PC-9 (cell line): ENCODE measurements around the gene WFIKKN2. TPM values are rescaled to one million over a fixed set of nuclear protein-coding genes. Genes with fewer than 3 reads are reported as not detected.

Experiments used
- BruUV-seq: library from RNA; stranded (reverse); fragments of 400-500 nt; replicated peaks from 2 replicates; lab custom pipeline; 2021; lab: Mats Ljungman, UMichigan
- CTCF ChIA-PET: fragments of 300-600 bp; sonication (Branson Sonifier 250); formaldehyde crosslinking; loops from one replicate; lab custom pipeline; 2022; ENCODE audit warnings: antibody characterized with exemption; lab: Charles Lee
- POLR2A ChIA-PET: fragments of 300-600 bp; sonication (Branson Sonifier 250); formaldehyde crosslinking; loops from one replicate; lab custom pipeline; 2022; ENCODE audit warnings: antibody characterized with exemption; ENCODE audit not compliant: unreplicated experiment; lab: Charles Lee
- DNase-seq, 2 experiments: peaks; one replicate each; pipeline versions ENCODE4 v3.0.0 to v3.0.0-alpha.2; 2015 to 2022; ENCODE audit warnings: mixed read lengths in 1 of 2
- H2AFZ ChIP-seq: fragments of 200-600 bp; sonication (generic); 2 replicates; pipeline ENCODE4 v1.8.1; 2017; ENCODE audit warnings: antibody characterized with exemption
- H3F3A ChIP-seq: fragments of 200-600 bp; sonication (generic); 2 replicates; pipeline ENCODE4 v1.8.1; 2017; ENCODE audit warnings: antibody characterized with exemption, mild to moderate bottlenecking, low read depth; ENCODE audit not compliant: insufficient read depth
- H3K27ac ChIP-seq: fragments of 200-600 bp; sonication (generic); 2 replicates; pipeline ENCODE4 v1.6.1; 2016; ENCODE audit warnings: mixed run types
- H3K27me3 ChIP-seq: fragments of 200-600 bp; sonication (generic); 2 replicates; pipeline ENCODE4 v1.6.1; 2016; ENCODE audit warnings: low read depth, mixed run types; ENCODE audit not compliant: insufficient read depth
- H3K36me3 ChIP-seq: fragments of 200-600 bp; sonication (generic); 2 replicates; pipeline ENCODE4 v1.6.1; 2016; ENCODE audit warnings: low read depth, mixed run types
- H3K4me1 ChIP-seq: fragments of 200-600 bp; sonication (generic); replicated peaks from 2 replicates; pipeline ENCODE4 v1.6.1; 2016; ENCODE audit warnings: mixed run types; ENCODE audit not compliant: insufficient read depth
- H3K4me2 ChIP-seq: fragments of 200-600 bp; sonication (generic); 2 replicates; pipeline ENCODE4 v1.6.1; 2017; ENCODE audit warnings: mixed run types
- H3K4me3 ChIP-seq: fragments of 200-600 bp; sonication (generic); 2 replicates; pipeline ENCODE4 v1.6.1; 2016; ENCODE audit warnings: mixed run types
- H3K79me2 ChIP-seq: fragments of 200-600 bp; sonication (generic); 2 replicates; pipeline ENCODE4 v1.6.1; 2017; ENCODE audit warnings: low read depth, mixed run types
- H3K9me2 ChIP-seq: fragments of 200-600 bp; sonication (generic); 2 replicates; pipeline ENCODE4 v1.8.1; 2017; ENCODE audit warnings: mild to moderate bottlenecking; ENCODE audit not compliant: insufficient read depth
- H3K9me3 ChIP-seq: fragments of 200-600 bp; sonication (generic); 2 replicates; pipeline ENCODE4 v1.8.1; 2016; ENCODE audit warnings: low read depth; ENCODE audit not compliant: insufficient read depth
- H4K20me1 ChIP-seq: fragments of 200-600 bp; sonication (generic); 2 replicates; pipeline ENCODE4 v1.8.1; 2017; ENCODE audit not compliant: insufficient read depth
- EZH2 ChIP-seq: fragments of 200-600 bp; sonication (generic); IDR thresholded peaks from 2 replicates; pipeline ENCODE4 v1.8.0; 2017; ENCODE audit warnings: antibody characterized with exemption, low read depth
- intact Hi-C: fragments of 100-400 bp; cut with micrococcal nuclease; formaldehyde crosslinking; loops from one replicate; pipeline ENCODE4 v1.10.0; 2022; ENCODE audit not compliant: unreplicated experiment
- total RNA-seq: library from RNA; stranded (reverse); gene quantifications from 2 replicates; pipeline ENCODE4 v1.2.3, GENCODE V29; 2021
- TF ChIP-seq, protein P1 (sequence below): fragments of 200-600 bp; sonication (generic); conservative IDR thresholded peaks from 2 replicates; pipeline ENCODE4 v1.6.1; 2017; ENCODE audit warnings: mixed run types, antibody characterized with exemption, mild to moderate bottlenecking, moderate library complexity

The WFIKKN2 gene
- total RNA-seq, 1 experiment from 2014 or later = not detected

DNA sequence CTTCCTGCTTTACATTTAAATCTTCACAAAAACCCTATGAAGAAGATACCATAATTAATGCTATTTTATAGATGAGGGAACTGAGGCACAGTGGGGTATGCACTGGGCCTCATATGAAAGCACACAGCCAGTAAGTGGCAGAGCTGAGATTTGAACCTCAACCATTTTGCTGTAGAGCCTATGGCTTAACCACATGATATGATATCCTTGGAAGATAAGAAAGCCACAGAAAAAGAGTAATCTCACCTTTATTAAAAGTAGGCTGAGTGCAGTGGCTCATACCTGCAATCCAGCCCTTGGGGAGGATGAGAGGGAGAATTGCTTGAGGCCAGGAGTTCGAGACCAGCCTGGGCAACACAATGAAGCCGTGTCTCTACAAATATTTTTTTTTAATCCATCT, 45.8 kb downstream of the WFIKKN2 start:
- Histone ChIP-seq H3K27me3 (no peaks in the 10 kb centered on the region), H3F3A (peaks cover 32% of the 10 kb centered on the region), H4K20me1 (no peaks in the 10 kb centered on the region), H3K4me2 (no peak overlapping the region), H2AFZ (no peak overlapping the region), H3K79me2 (no peaks in the 10 kb centered on the region), H3K36me3 (no peaks in the 10 kb centered on the region), H3K27ac (no peak overlapping the region), H3K9me2 (no peaks in the 10 kb centered on the region), H3K9me3 (peaks cover 7% of the 10 kb centered on the region; the same call in 1 of the 2 replicates), H3K4me1 (peaks cover 43% of the 10 kb centered on the region), H3K4me3 (no peak overlapping the region)
- DNase-seq = no peak
- POLR2A ChIA-PET = interaction anchor here (0.9 kb wide), 1 partner anchor 15 kb away, joined by 5 read pairs; the partner anchor contains the start of gene TOB1
- intact Hi-C loops = no loop called here
- CTCF ChIA-PET = no interaction called here
- no peak for TF ChIP-seq EZH2
- TF ChIP-seq, protein P1, sequence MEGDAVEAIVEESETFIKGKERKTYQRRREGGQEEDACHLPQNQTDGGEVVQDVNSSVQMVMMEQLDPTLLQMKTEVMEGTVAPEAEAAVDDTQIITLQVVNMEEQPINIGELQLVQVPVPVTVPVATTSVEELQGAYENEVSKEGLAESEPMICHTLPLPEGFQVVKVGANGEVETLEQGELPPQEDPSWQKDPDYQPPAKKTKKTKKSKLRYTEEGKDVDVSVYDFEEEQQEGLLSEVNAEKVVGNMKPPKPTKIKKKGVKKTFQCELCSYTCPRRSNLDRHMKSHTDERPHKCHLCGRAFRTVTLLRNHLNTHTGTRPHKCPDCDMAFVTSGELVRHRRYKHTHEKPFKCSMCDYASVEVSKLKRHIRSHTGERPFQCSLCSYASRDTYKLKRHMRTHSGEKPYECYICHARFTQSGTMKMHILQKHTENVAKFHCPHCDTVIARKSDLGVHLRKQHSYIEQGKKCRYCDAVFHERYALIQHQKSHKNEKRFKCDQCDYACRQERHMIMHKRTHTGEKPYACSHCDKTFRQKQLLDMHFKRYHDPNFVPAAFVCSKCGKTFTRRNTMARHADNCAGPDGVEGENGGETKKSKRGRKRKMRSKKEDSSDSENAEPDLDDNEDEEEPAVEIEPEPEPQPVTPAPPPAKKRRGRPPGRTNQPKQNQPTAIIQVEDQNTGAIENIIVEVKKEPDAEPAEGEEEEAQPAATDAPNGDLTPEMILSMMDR = no peak
- BruUV-seq = no TSS peak

GRCh38 chr17:50882851-50883250, 47.5 kb downstream of the WFIKKN2 start:
- intact Hi-C loops = no loop called here
- H3K4me2 ChIP-seq = peak overlapping the region; percentile 50
- peaks cover 7% of the 10 kb centered on the region; the same call in 1 of the 2 replicates for H3K9me3 ChIP-seq
- ChIA-PET CTCF (no interaction called here), POLR2A (interaction anchor here (0.7 to 1.0 kb wide), 2 partner anchors 10 to 17 kb away, joined by 3 read pairs; partner anchors contain the start of gene TOB1)
- H3K79me2 ChIP-seq = no peaks in the 10 kb centered on the region
- H3K36me3 ChIP-seq = no peaks in the 10 kb centered on the region
- no TSS peak for BruUV-seq
- TF ChIP-seq EZH2 = no peak
- TF ChIP-seq, protein P1 = no peak
- no peak overlapping the region for H3K4me3 ChIP-seq
- peaks cover 35% of the 10 kb centered on the region for H3F3A ChIP-seq
- H3K9me2 ChIP-seq = no peaks in the 10 kb centered on the region
- DNase-seq = peak in 1 of 2 experiments; percentile 78
- peak overlapping the region; percentile 36 for H3K27ac ChIP-seq
- H2AFZ ChIP-seq = no peak overlapping the region
- peaks cover 43% of the 10 kb centered on the region for H3K4me1 ChIP-seq
- no peaks in the 10 kb centered on the region for H3K27me3 ChIP-seq
- H4K20me1 ChIP-seq = no peaks in the 10 kb centered on the region

GRCh38 chr17:50883850-50884438, 48.6 kb downstream of the WFIKKN2 start:
- BruUV-seq = TSS peak; percentile 93
- H3F3A ChIP-seq = peaks cover 35% of the 10 kb centered on the region
- CTCF ChIA-PET = interaction anchor here (0.5 to 1.2 kb wide), 3 partner anchors 17 to 28 kb away, joined by 3 to 17 read pairs (median 5); partner anchors contain the start of gene TOB1
- peaks cover 46% of the 10 kb centered on the region for H3K4me1 ChIP-seq
- TF ChIP-seq, protein P1 = no peak
- TF ChIP-seq EZH2 = no peak
- intact Hi-C loops = loop anchor here (1.0 kb wide), 2 partner anchors 17 to 31 kb away; no protein-coding TSS in a partner anchor
- peaks cover 7% of the 10 kb centered on the region; the same call in 1 of the 2 replicates for H3K9me3 ChIP-seq
- POLR2A ChIA-PET = interaction anchor here (0.6 to 1.5 kb wide), 4 partner anchors 17 to 101 kb away, joined by 3 to 28 read pairs (median 8); partner anchors contain the start of gene TOB1
- H2AFZ ChIP-seq = 0 out of 2 replicates have a peak overlapping the region, but pooled peaks have one; percentile 39
- H3K4me3 ChIP-seq = peak overlapping the region; percentile 21; the same call in 1 of the 2 replicates
- H3K79me2 ChIP-seq = no peaks in the 10 kb centered on the region
- no peak for DNase-seq
- peak overlapping the region; percentile 68 for H3K4me2 ChIP-seq
- no peaks in the 10 kb centered on the region for H3K9me2 ChIP-seq
- peak overlapping the region; percentile 85 for H3K27ac ChIP-seq
- H3K36me3 ChIP-seq = no peaks in the 10 kb centered on the region
- no peaks in the 10 kb centered on the region for H3K27me3 ChIP-seq
- H4K20me1 ChIP-seq = no peaks in the 10 kb centered on the region
